ENCODE measurements around the gene CDK4.

Gene CDK4

GRCh38 chr12:57700317-57700716 is 51.8 kb downstream of the CDK4 start:
- no peak overlapping the region for H3K27ac ChIP-seq

GRCh38 chr12:57698414-57698813 is 53.7 kb downstream of the CDK4 start:
- no peak for TF ChIP-seq ZFX (IDR thresholded peaks at IDR 0.05; ENCODE audit: borderline replicate concordance)
- TF ChIP-seq CTCF (IDR thresholded peaks at IDR 0.05): no peak
- H3K27ac ChIP-seq: no peak overlapping the region

More at GRCh38 chr12:57700317-57700716, 51.8 kb downstream of the CDK4 start:
- TF ChIP-seq CTCF (IDR thresholded peaks at IDR 0.05) (no peak), ZFX (IDR thresholded peaks at IDR 0.05; ENCODE audit: borderline replicate concordance) (no peak)
